Superior temporal gyrus (tissue), 1 donor: ENCODE measurements around the gene STK35.
A peak's percentile ranks its signal among the peaks of the same experiment; 100 is the strongest.

Source experiments
- DNase-seq: peaks from one replicate; pipeline ENCODE4 v3.0.0-alpha.2; 2016; ENCODE audit errors: extremely low spot score

Gene STK35

DNA sequence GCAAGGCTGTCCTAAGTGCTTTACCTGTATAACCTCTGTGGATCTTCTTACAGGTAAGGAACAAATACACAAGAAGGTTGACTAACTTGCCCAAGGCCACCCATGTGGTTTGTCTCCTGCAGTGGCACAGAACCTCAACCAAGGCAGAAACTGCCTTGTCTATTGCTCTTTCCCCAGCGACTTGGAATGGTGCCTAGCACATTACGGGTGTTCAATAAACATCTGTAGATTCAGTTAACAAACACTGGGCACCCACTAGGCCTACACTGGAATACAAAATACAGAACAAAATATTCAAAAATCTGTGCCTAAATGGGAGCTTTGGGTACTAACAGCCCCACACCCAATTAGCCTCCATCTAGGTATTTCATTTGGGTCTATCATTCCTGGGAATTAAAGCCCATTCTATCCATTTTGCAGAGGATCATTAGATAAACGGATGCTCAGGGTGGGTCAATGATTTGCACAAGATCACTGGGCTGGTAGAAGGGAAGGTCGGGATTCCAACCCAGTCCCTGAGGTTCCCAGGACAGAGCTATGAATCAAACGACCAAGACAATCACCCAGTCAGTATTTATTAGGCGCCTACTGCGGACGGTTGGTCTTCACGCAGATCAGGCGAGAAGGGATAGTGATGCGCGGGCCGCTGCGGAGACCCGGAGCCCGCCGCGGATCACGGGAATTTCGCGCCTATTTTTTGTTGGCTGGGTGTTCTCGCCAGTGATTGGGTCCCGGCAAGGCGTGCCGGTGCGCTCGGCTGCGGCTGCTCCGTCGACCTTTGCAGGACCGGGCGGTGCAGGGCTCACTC is at the start of gene STK35:
TSS of gene STK35 (plus strand) at position 771 of the 808 bp plus-strand sequence. CDS start 55 bp downstream, outside the sequence.
- DNase-seq, result no peak

GRCh38 chr20:2051946-2052345 is 49.7 kb upstream of the STK35 start:
- DNase-seq, result no peak

GRCh38 chr20:2052741-2053140 is 48.9 kb upstream of the STK35 start:
- no peak for DNase-seq

DNA sequence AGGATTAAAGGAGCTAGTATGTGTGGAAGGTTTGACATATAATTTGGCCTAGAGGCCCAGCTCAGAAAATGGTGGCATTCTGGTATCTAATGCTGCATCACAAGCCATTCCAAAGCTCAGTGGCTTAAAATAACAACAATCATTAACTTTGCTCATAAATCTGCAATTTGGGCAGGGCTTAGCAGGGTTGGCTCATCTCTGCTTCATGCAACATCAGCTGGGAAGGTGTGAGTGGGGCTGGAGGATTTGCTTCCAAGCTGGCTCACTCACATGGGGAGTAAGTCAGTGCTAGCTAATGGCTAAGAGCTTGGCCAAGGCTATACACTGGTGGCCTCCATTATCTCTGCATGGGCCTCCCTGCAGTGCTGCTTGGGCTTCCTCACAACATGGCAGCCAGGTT is 48.0 kb upstream of the STK35 start:
- no peak for DNase-seq

- no peak for DNase-seq
These were observed 46.7 kb upstream of the STK35 start for GRCh38 chr20:2054911-2055310.

- DNase-seq, result no peak
These were observed 42.2 kb upstream of the STK35 start for GRCh38 chr20:2059411-2059810.

- DNase-seq, result no peak
These were observed 36.5 kb upstream of the STK35 start for GRCh38 chr20:2065099-2065498.

GRCh38 chr20:2066461-2067122 is 35.0 kb upstream of the STK35 start:
- DNase-seq, result no peak

GRCh38 chr20:2080532-2081224 is 20.9 kb upstream of the STK35 start:
- DNase-seq, result no peak

- no peak for DNase-seq
These were observed 16.9 kb upstream of the STK35 start for GRCh38 chr20:2084703-2085102.

GRCh38 chr20:2086177-2086979 is 15.2 kb upstream of the STK35 start:
- DNase-seq, result no peak

DNA sequence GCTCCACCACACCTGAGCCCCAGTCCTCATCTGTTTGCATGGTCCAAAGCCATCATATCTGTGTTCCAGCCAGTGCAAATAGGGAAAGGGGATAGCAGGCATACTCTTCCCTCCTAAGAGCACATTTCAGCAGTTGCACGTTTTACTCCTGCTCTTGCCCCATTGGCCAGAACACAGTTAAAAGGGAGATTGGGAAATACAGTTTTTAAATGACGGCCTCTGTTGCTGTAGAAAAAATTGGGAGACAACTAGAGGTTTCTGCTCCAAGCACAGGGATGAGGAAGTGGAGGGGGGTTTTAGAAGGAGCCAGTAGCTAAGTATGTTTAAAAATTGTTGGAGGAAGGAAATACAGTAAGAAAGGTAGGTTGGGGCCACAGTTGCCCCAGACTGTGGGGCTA is 14.6 kb upstream of the STK35 start:
- DNase-seq, result no peak

- DNase-seq, result no peak
These were observed 12.7 kb upstream of the STK35 start for GRCh38 chr20:2088891-2089290.

GRCh38 chr20:2089447-2089846 is 12.2 kb upstream of the STK35 start:
- no peak for DNase-seq

DNA sequence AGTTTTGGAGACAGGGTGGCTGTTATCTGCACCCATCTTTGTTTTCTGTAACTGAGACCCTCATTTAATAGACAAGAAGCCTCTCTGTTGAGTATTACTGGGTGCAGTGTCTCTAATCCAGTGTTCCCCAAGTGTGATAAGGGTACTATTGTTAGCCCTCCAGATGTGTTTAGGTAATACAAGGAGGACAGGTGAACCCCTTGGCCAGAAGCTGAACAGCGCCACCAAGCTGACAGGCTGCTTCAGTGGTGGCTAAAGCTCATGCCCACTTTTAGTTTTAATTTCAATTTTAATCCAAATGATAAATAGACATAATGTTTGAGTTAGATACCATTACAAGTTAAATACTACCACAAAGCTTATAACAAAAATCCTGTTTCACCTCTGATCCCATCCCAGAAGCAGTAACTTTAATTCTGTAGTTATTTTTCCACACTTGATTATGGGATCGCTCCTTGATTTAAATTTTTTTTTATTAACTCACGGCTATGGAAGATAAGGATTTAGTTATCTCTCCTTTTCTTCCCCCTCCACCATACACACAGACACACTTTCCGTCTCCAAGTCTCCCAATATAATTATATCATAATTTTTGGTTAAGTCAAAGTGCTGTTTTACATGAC is 8.4 kb upstream of the STK35 start:
- no peak for DNase-seq

DNA sequence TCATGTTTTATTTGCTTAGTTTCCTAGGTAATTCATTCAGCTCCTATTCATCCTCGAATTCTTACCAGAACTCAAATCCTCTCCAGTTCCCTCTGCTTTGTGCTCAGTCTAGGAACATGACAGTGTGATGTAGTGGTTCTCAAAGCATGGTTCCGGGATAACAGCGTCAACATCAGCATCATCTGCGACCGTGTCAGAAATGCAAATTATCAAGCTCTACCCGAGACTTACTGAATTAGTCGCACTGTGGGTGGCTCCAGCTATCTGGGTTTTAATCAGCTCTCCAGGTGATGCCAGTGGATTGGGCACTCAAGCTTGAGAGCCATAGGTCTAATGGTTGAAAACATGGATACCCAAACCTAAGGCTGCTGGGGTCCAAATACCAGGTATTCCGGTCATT is 7.7 kb upstream of the STK35 start:
- no peak for DNase-seq

GRCh38 chr20:2101865-2102584 is 398 bp downstream of the STK35 start:
- peak; percentile 95 for DNase-seq

- peak; percentile 85 for DNase-seq
These were observed 1.2 kb downstream of the STK35 start for GRCh38 chr20:2102585-2103460.

- DNase-seq, result no peak
These were observed 2.0 kb downstream of the STK35 start for GRCh38 chr20:2103461-2104153.
